ENCODE measurements around the gene COG3. TPM values are rescaled to one million over a fixed set of nuclear protein-coding genes. Genes with fewer than 3 reads are reported as not detected.
A peak's percentile ranks its signal among the peaks of the same experiment; 100 is the strongest.

Gene COG3
- total RNA-seq, 2 experiments from 2014 or later, result 24.6 to 26.5 TPM

- no peaks in the 10 kb centered on the region for H3K27me3 Mint-ChIP-seq
- H3K27ac Mint-ChIP-seq, result no peak overlapping the region
- no peaks in the 10 kb centered on the region for H3K4me1 Mint-ChIP-seq
- no peak for DNase-seq
- ChIA-PET CTCF (interaction anchor here (1.0 kb wide), 1 partner anchor 38 kb away, joined by 4 read pairs; the partner anchor contains the start of gene SLC25A30), POLR2A (no interaction called here)
- H3K4me3 Mint-ChIP-seq, result no peak overlapping the region
- peaks cover 17% of the 10 kb centered on the region for H3K36me3 Mint-ChIP-seq (ENCODE audit: low read depth)
- H3K9me3 Mint-ChIP-seq, result peaks cover 29% of the 10 kb centered on the region
Observed at GRCh38 chr13:45456196-45456972, 8.4 kb upstream of the COG3 start.

- ChIA-PET CTCF (interaction anchor here (0.7 to 2.1 kb wide), 7 partner anchors 15 to 122 kb away, joined by 3 to 17 read pairs (median 6); partner anchors contain the start of gene SLC25A30), POLR2A (interaction anchor here (0.6 to 2.4 kb wide), 16 partner anchors 11 to 588 kb away, joined by 3 to 25 read pairs (median 5); partner anchors contain the start of genes SLC25A30, TPT1 and ZC3H13)
- Mint-ChIP-seq H3K27me3 (no peaks in the 10 kb centered on the region), H3K27ac (peak overlapping the region; percentile 86), H3K36me3 (ENCODE audit: low read depth) (peaks cover 21% of the 10 kb centered on the region), H3K4me3 (peak overlapping the region; percentile 86), H3K4me1 (peaks cover 41% of the 10 kb centered on the region), H3K9me3 (peaks cover 5% of the 10 kb centered on the region)
- DNase-seq, result no peak
Observed at GRCh38 chr13:45464141-45464686, 525 bp upstream of the COG3 start.

GRCh38 chr13:45466359-45466758 lies 1.6 kb downstream of the COG3 start:
- H3K9me3 Mint-ChIP-seq, result no peaks in the 10 kb centered on the region
- H3K4me1 Mint-ChIP-seq, result peaks cover 49% of the 10 kb centered on the region
- CTCF ChIA-PET, result no interaction called here
- no peaks in the 10 kb centered on the region for H3K27me3 Mint-ChIP-seq
- POLR2A ChIA-PET, result no interaction called here
- H3K27ac Mint-ChIP-seq, result peak overlapping the region; percentile 37
- DNase-seq, result no peak
- H3K36me3 Mint-ChIP-seq (ENCODE audit: low read depth), result peaks cover 30% of the 10 kb centered on the region
- peak overlapping the region; percentile 86 for H3K4me3 Mint-ChIP-seq

- POLR2A ChIA-PET, result no interaction called here
Observed at GRCh38 chr13:45468635-45469034, 3.9 kb downstream of the COG3 start.

GRCh38 chr13:45472171-45472705 lies 7.5 kb downstream of the COG3 start:
- H3K4me1 Mint-ChIP-seq, result peaks cover 58% of the 10 kb centered on the region
- no peaks in the 10 kb centered on the region for H3K27me3 Mint-ChIP-seq
- H3K9me3 Mint-ChIP-seq, result no peaks in the 10 kb centered on the region
- ChIA-PET POLR2A (no interaction called here), CTCF (no interaction called here)
- no peak overlapping the region for H3K4me3 Mint-ChIP-seq
- no peak for DNase-seq
- H3K36me3 Mint-ChIP-seq (ENCODE audit: low read depth), result peaks cover 33% of the 10 kb centered on the region
- H3K27ac Mint-ChIP-seq, result no peak overlapping the region

More at GRCh38 chr13:45468635-45469034, 3.9 kb downstream of the COG3 start:
- H3K27ac Mint-ChIP-seq, result peak overlapping the region; percentile 12
- H3K4me3 Mint-ChIP-seq, result no peak overlapping the region
- no peak for DNase-seq
- CTCF ChIA-PET, result interaction anchor here (1.2 kb wide), 1 partner anchor 98 kb away, joined by 3 read pairs; no protein-coding TSS in a partner anchor
- H3K9me3 Mint-ChIP-seq, result no peaks in the 10 kb centered on the region
- peaks cover 42% of the 10 kb centered on the region for H3K36me3 Mint-ChIP-seq (ENCODE audit: low read depth)
- H3K4me1 Mint-ChIP-seq, result peaks cover 64% of the 10 kb centered on the region
- H3K27me3 Mint-ChIP-seq, result no peaks in the 10 kb centered on the region

- Mint-ChIP-seq H3K9me3 (no peaks in the 10 kb centered on the region), H3K4me3 (no peak overlapping the region), H3K36me3 (ENCODE audit: low read depth) (peaks cover 38% of the 10 kb centered on the region), H3K27me3 (no peaks in the 10 kb centered on the region), H3K27ac (no peak overlapping the region), H3K4me1 (peaks cover 45% of the 10 kb centered on the region)
- no peak for DNase-seq
- ChIA-PET POLR2A (no interaction called here), CTCF (interaction anchor here (0.7 to 2.3 kb wide), 8 partner anchors 8 to 322 kb away, joined by 3 to 10 read pairs (median 4); no protein-coding TSS in a partner anchor)
Observed at GRCh38 chr13:45473627-45474026, 8.9 kb downstream of the COG3 start.

- Mint-ChIP-seq H3K27ac (no peak overlapping the region), H3K4me1 (peaks cover 38% of the 10 kb centered on the region), H3K27me3 (no peaks in the 10 kb centered on the region), H3K4me3 (no peak overlapping the region), H3K9me3 (no peaks in the 10 kb centered on the region), H3K36me3 (ENCODE audit: low read depth) (peaks cover 48% of the 10 kb centered on the region)
- DNase-seq, result no peak
- ChIA-PET CTCF (interaction anchor here (1.0 to 2.3 kb wide), 6 partner anchors 8 to 104 kb away, joined by 3 to 10 read pairs (median 4); no protein-coding TSS in a partner anchor), POLR2A (interaction anchor here (1.2 kb wide), 1 partner anchor 10 kb away, joined by 5 read pairs; the partner anchor contains the start of gene COG3)
Observed at GRCh38 chr13:45474584-45475454, 10.1 kb downstream of the COG3 start.

- POLR2A ChIA-PET, result no interaction called here
- peaks cover 56% of the 10 kb centered on the region for H3K36me3 Mint-ChIP-seq (ENCODE audit: low read depth)
Observed at GRCh38 chr13:45479661-45480060, 14.9 kb downstream of the COG3 start.

GRCh38 chr13:45481688-45482087 lies 16.9 kb downstream of the COG3 start:
- CTCF ChIA-PET, result interaction anchor here (1.1 to 1.6 kb wide), 2 partner anchors 9 to 17 kb away, joined by 4 to 6 read pairs; partner anchors contain the start of gene COG3

More at GRCh38 chr13:45479661-45480060, 14.9 kb downstream of the COG3 start:
- no peaks in the 10 kb centered on the region for H3K27me3 Mint-ChIP-seq
- no peaks in the 10 kb centered on the region for H3K9me3 Mint-ChIP-seq
- DNase-seq, result no peak
- H3K27ac Mint-ChIP-seq, result no peak overlapping the region
- CTCF ChIA-PET, result no interaction called here
- H3K4me1 Mint-ChIP-seq, result peaks cover 10% of the 10 kb centered on the region
- no peak overlapping the region for H3K4me3 Mint-ChIP-seq

GRCh38 chr13:45482571-45483173 lies 17.9 kb downstream of the COG3 start:
- Mint-ChIP-seq H3K36me3 (ENCODE audit: low read depth) (peaks cover 60% of the 10 kb centered on the region), H3K9me3 (no peaks in the 10 kb centered on the region), H3K27me3 (no peaks in the 10 kb centered on the region), H3K27ac (no peak overlapping the region), H3K4me1 (no peaks in the 10 kb centered on the region), H3K4me3 (no peak overlapping the region)
- CTCF ChIA-PET, result interaction anchor here (0.8 to 2.3 kb wide), 3 partner anchors 9 to 111 kb away, joined by 3 to 10 read pairs (median 4); partner anchors contain the start of gene COG3
- no peak for DNase-seq
- POLR2A ChIA-PET, result no interaction called here

More at GRCh38 chr13:45481688-45482087, 16.9 kb downstream of the COG3 start:
- H3K4me3 Mint-ChIP-seq, result no peak overlapping the region
- H3K9me3 Mint-ChIP-seq, result no peaks in the 10 kb centered on the region
- no peaks in the 10 kb centered on the region for H3K27me3 Mint-ChIP-seq
- peaks cover 56% of the 10 kb centered on the region for H3K36me3 Mint-ChIP-seq (ENCODE audit: low read depth)
- H3K4me1 Mint-ChIP-seq, result no peaks in the 10 kb centered on the region
- POLR2A ChIA-PET, result no interaction called here
- no peak overlapping the region for H3K27ac Mint-ChIP-seq
- no peak for DNase-seq

GRCh38 chr13:45487604-45488003 lies 22.9 kb downstream of the COG3 start:
- CTCF ChIA-PET, result no interaction called here
- no peak overlapping the region for H3K27ac Mint-ChIP-seq

GRCh38 chr13:45490068-45490467 lies 25.3 kb downstream of the COG3 start:
- ChIA-PET CTCF (interaction anchor here (0.7 to 2.2 kb wide), 6 partner anchors 9 to 121 kb away, joined by 3 to 12 read pairs (median 4); no protein-coding TSS in a partner anchor), POLR2A (no interaction called here)
- Mint-ChIP-seq H3K9me3 (no peaks in the 10 kb centered on the region), H3K4me3 (no peak overlapping the region), H3K4me1 (peaks cover 2% of the 10 kb centered on the region), H3K27ac (no peak overlapping the region), H3K27me3 (no peaks in the 10 kb centered on the region), H3K36me3 (ENCODE audit: low read depth) (peaks cover 42% of the 10 kb centered on the region)
- no peak for DNase-seq

More at GRCh38 chr13:45487604-45488003, 22.9 kb downstream of the COG3 start:
- DNase-seq, result no peak
- Mint-ChIP-seq H3K4me1 (peaks cover 2% of the 10 kb centered on the region), H3K4me3 (no peak overlapping the region), H3K27me3 (no peaks in the 10 kb centered on the region), H3K9me3 (no peaks in the 10 kb centered on the region), H3K36me3 (ENCODE audit: low read depth) (peaks cover 53% of the 10 kb centered on the region)
- POLR2A ChIA-PET, result no interaction called here

All from activated CD4-positive, alpha-beta memory T cell treated with anti-CD3 and anti-CD28 coated beads, Interleukin-2, amount 10 ng/mL, durations not matched to agents 7 days and 5 days (primary cell).